Gastroesophageal sphincter (tissue), 4 donors: ENCODE measurements around the gene PPP2R3A. TPM values are rescaled to one million over a fixed set of nuclear protein-coding genes. Genes with fewer than 3 reads are reported as not detected.

Source experiments
- ATAC-seq: fragments of 150-250 bp; one replicate; pipeline ENCODE4 v1.9.1; 2016; ENCODE audit warnings: mild to moderate bottlenecking, moderate library complexity
- H3K27ac ChIP-seq, 4 donors: fragments of 200-600 bp; sonication (generic) in 3 of 4; 1 replicate in 3 of 4; 2 replicates in 1 of 4; pipeline ENCODE4 v1.5.1; 2016 to 2019
- H3K27me3 ChIP-seq: fragments of 200-600 bp; sonication (generic); one replicate; pipeline ENCODE4 v1.5.1; 2019
- H3K36me3 ChIP-seq, 2 donors: fragments of 200-600 bp; sonication (generic); one replicate each; pipeline ENCODE4 v1.5.1; 2019; ENCODE audit warnings: control low read depth in 1 of 2
- H3K4me1 ChIP-seq, 3 donors: fragments of 200-600 bp; sonication (generic); 1 replicate in 2 of 3; 2 replicates in 1 of 3; pipeline ENCODE4 v1.5.1; 2016 to 2019; ENCODE audit warnings: control low read depth in 2 of 3
- H3K4me3 ChIP-seq, 2 donors: fragments of 200-600 bp; sonication (generic); one replicate each; pipeline ENCODE4 v1.5.1; 2019; ENCODE audit warnings: mild to moderate bottlenecking in 1 of 2, moderate library complexity in 1 of 2
- H3K9me3 ChIP-seq, 3 donors: fragments of 200-600 bp; sonication (generic); one replicate each; pipeline ENCODE4 v1.5.1; 2017 to 2019; ENCODE audit warnings: control low read depth in 2 of 3
- EP300 ChIP-seq: sonication (generic); formaldehyde crosslinking; IDR thresholded peaks from one replicate; pipeline ENCODE4 v1.6.1; 2017; ENCODE audit warnings: antibody characterized with exemption, mild to moderate bottlenecking
- POLR2A ChIP-seq, 2 donors: fragments of 450-650 bp; IDR thresholded peaks; one replicate each; pipeline ENCODE4 v1.6.1; 2017; ENCODE audit warnings: antibody characterized with exemption in 2 of 2, mild to moderate bottlenecking in 2 of 2, moderate library complexity in 1 of 2
- POLR2AphosphoS5 ChIP-seq: sonication (generic); formaldehyde crosslinking; IDR thresholded peaks from one replicate; pipeline ENCODE4 v1.6.1; 2017; ENCODE audit warnings: antibody characterized with exemption
- WGBS, 2 donors: methylation state at CpG; one replicate each; pipeline ENCODE4 v1.1.5; 2018; ENCODE audit warnings: low coverage in 1 of 2; 5-methylcytosine and 5-hydroxymethylcytosine counted together
- total RNA-seq, 4 donors: library from RNA; depleted of rRNA; stranded (reverse); fragments of >200 nt; gene quantifications; one replicate each; pipeline ENCODE4 v1.1.0, GENCODE V29; 2016
- TF ChIP-seq, protein P1 (sequence below), 4 experiments: fragments of 200-600 bp in 2 of 4; fragments of 450-650 bp in 2 of 4; sonication (generic) in 1 of 4; IDR thresholded peaks; one replicate each; pipeline ENCODE4 v1.5.1; 2017 to 2019; ENCODE audit warnings: antibody characterized with exemption in 4 of 4, mild to moderate bottlenecking in 2 of 4, moderate library complexity in 2 of 4

Gene PPP2R3A
- total RNA-seq, 4 donors from 2014 or later, result 22.5 to 31.8 (median 27.8) TPM

DNA sequence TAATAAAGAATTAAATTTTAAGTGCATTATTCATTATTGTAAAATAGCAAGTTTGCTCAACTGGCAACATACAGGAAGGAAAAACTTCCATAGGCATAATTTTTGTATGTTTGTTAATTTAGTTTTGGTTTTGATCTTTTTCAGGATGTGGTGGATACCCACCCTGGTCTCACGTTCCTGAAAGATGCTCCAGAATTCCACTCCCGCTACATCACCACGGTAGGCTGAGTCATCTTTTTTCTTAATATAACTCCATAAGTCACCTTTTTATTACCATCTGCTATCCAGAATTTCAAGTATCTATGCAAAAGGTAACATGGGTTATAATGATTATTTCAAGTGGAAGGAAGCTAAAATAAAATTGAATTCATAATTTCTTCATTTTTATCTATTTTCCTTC, 104.8 kb downstream of the PPP2R3A start:
- H3K4me1 ChIP-seq, result peaks cover 4 to 29% (median 8%) of the 10 kb centered on the region in 3 donors
- 26 to 31% methylated on average over 3 of the region's 3 CpGs for WGBS, 2 donors
- H3K4me3 ChIP-seq, result no peak overlapping the region
- no peaks in the 10 kb centered on the region for H3K27me3 ChIP-seq
- no peak for TF ChIP-seq POLR2A (IDR thresholded peaks at IDR 0.05)
- TF ChIP-seq POLR2AphosphoS5, result peak; percentile 16
- H3K27ac ChIP-seq, result peak overlapping the region; percentile 65 to 76 (median 73)
- ATAC-seq, result no peak
- H3K36me3 ChIP-seq, result peaks cover 0 to 19% of the 10 kb centered on the region in 2 donors
- no peaks in the 10 kb centered on the region for H3K9me3 ChIP-seq

DNA sequence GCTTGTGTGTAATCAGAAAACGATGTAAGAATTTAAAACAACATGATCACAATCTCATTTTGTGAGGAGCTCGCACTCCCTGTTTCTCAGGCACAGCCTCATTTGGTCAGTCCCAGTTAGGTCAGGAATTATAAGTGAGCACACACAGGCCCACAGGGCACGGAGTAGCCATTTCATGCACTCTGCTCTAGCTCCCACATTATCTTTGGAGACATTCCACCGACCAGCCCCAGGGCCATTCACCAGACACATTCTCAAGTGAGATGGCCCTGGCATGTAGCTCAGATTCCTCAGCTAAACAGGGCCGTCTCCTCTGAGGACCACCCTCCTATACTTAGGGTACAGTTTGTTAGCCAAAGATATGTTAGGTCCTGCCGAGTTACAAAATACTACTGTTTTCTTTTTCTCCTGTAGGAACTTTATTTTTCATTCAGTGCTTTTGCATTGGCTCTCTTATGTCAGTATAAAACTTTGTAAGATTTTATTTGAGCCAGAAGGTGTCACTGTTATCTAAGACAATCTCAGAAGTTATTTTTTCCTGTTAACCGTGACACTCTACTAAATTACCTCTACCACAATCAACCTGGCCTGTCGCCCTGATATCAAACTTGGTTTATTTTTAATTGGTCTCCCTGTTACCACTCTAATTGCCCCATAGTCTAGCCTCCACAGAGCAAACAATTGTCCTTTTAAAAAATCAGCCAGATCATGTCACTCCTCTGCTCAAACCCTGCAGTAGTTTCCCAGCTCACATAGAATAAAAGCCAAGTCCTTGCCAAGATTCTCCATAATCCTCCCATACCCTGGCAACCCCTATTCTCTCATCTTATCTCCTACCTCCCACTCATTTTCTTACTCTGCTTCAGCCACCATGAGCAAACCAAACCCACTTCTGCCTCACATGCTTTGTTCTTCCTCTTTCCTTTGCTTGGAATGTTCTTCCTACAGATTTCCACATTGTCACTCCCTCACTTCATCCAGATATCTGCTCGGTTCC, 105.7 kb downstream of the PPP2R3A start:
- Histone ChIP-seq H3K9me3 (no peaks in the 10 kb centered on the region), H3K4me3 (no peak overlapping the region), H3K36me3 (peaks cover 0 to 10% of the 10 kb centered on the region in 2 donors), H3K27ac (peak overlapping the region; percentile 65 to 76 (median 73)), H3K4me1 (peaks cover 4 to 36% (median 8%) of the 10 kb centered on the region in 3 donors), H3K27me3 (no peaks in the 10 kb centered on the region)
- ATAC-seq, result peak; percentile 23
- 22 to 25% methylated on average over 7 to 8 of the region's 9 CpGs for WGBS, 2 donors
- TF ChIP-seq, protein P1, sequence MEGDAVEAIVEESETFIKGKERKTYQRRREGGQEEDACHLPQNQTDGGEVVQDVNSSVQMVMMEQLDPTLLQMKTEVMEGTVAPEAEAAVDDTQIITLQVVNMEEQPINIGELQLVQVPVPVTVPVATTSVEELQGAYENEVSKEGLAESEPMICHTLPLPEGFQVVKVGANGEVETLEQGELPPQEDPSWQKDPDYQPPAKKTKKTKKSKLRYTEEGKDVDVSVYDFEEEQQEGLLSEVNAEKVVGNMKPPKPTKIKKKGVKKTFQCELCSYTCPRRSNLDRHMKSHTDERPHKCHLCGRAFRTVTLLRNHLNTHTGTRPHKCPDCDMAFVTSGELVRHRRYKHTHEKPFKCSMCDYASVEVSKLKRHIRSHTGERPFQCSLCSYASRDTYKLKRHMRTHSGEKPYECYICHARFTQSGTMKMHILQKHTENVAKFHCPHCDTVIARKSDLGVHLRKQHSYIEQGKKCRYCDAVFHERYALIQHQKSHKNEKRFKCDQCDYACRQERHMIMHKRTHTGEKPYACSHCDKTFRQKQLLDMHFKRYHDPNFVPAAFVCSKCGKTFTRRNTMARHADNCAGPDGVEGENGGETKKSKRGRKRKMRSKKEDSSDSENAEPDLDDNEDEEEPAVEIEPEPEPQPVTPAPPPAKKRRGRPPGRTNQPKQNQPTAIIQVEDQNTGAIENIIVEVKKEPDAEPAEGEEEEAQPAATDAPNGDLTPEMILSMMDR (IDR thresholded peaks at IDR 0.05), result peak in 3 of 4 experiments; percentile 16 to 37 (median 35)
- TF ChIP-seq EP300, result no peak
- no peak for TF ChIP-seq POLR2A (IDR thresholded peaks at IDR 0.05)

DNA sequence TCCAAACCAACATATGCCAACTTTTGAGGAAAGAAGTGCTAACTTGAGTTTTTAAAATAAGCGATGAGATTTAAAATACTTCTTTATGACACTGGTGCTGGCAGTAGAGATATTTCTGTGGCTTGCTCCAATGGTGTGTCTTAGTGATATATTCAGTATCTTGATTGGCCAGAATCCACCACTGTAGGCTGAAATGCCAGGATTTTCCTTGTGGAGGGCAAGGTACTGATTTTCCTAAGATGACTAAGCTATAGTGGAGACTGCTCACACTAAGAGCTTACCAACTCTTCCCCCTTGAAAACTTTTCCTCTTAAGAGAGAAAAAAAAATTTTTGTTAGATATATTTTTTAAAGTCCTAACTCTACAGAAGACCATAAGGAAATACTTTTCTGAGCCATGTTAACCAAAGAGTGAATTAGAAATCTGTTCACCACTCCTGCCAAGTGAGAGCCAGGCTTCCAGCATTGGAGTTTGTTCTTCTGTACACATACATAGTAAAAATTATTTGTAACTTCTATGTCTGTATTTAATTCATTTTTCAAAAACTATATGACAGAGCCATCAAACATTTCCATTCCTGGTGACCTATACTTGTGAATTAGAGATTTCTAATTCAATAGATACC, 109.1 kb downstream of the PPP2R3A start:
- Histone ChIP-seq H3K4me1 (peaks cover 4 to 35% (median 8%) of the 10 kb centered on the region in 3 donors), H3K27me3 (no peaks in the 10 kb centered on the region), H3K27ac (no peak overlapping the region), H3K4me3 (no peak overlapping the region), H3K9me3 (no peaks in the 10 kb centered on the region), H3K36me3 (peaks cover 0 to 8% of the 10 kb centered on the region in 2 donors)
- WGBS, 2 donors, result 82 to 89% methylated on average over 1 of the region's 1 CpG
- ATAC-seq, result no peak
- TF ChIP-seq POLR2AphosphoS5 (no peak), EP300 (no peak), POLR2A (IDR thresholded peaks at IDR 0.05) (no peak)
- TF ChIP-seq, protein P1 (IDR thresholded peaks at IDR 0.05), result no peak

DNA sequence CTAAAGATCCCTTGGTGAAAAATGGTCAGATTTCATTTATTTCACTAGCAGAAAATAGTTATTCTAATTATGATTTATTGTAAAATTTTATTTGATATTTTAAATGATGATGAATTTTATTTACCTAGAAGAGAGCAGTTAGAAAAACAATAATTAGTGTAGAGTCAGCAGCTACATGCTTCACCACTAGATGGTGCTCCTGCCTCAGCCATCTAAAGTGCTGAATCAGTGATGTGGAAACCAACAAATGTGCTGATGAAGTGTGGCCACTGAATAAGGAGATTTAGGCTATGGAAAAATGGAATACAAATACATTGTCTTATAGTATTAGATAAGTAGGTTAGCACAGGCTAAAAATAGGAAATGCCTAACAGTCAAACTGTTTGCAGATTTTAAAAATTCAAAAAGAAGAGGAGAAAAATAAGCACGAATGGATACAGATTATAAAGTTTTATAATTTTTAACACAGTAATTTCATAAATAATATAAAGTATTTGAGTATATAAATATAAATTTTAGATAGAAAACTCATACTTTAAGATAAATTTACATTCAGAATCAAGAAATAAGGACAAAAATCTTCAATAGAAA, 109.8 kb downstream of the PPP2R3A start:
- no peak overlapping the region for H3K4me3 ChIP-seq

More for the DNA sequence above, 109.8 kb downstream of the PPP2R3A start:
- no peaks in the 10 kb centered on the region for H3K9me3 ChIP-seq
- H3K27ac ChIP-seq, result no peak overlapping the region
- TF ChIP-seq POLR2A (IDR thresholded peaks at IDR 0.05) (no peak), EP300 (no peak), POLR2AphosphoS5 (peak; percentile 66)
- TF ChIP-seq, protein P1 (IDR thresholded peaks at IDR 0.05), result peak; percentile 81 to 97 (median 87)
- WGBS, 2 donors, result 45 to 100% methylated on average over 1 of the region's 1 CpG
- peak; percentile 59 for ATAC-seq
- H3K36me3 ChIP-seq, result peaks cover 0 to 15% of the 10 kb centered on the region in 2 donors
- H3K27me3 ChIP-seq, result no peaks in the 10 kb centered on the region
- peaks cover 4 to 29% (median 8%) of the 10 kb centered on the region in 3 donors for H3K4me1 ChIP-seq
